ENCODE data around the gene LGALSL. TPM values are rescaled to one million over a fixed set of nuclear protein-coding genes. Genes with fewer than 3 reads are reported as not detected.

The LGALSL gene
- total RNA-seq, 4 donors from 2014 or later = 81.9 to 231 (median 169) TPM

DNA sequence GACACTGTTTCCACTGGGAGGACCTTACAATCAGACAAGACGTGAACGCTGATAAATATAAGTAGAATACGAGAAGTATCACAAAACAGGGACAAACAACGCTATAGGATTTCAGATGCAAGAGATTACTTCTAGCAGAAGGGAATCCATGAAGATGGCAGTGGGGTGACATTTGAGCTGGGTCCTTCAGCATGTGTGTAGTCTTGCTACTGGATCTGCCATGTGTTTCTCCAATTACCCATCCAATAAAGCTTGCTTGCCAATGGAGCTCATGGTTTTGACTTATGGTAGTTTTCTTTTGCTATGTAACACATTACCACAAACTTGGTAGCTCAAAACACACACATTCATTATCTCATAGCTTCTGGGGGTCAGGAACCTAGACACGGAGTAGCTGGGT, 32.8 kb upstream of the LGALSL start:
- intact Hi-C loops (cut with DNase I; ENCODE audit: low total_unique reads) = no loop called here
- TF ChIP-seq, protein P1, sequence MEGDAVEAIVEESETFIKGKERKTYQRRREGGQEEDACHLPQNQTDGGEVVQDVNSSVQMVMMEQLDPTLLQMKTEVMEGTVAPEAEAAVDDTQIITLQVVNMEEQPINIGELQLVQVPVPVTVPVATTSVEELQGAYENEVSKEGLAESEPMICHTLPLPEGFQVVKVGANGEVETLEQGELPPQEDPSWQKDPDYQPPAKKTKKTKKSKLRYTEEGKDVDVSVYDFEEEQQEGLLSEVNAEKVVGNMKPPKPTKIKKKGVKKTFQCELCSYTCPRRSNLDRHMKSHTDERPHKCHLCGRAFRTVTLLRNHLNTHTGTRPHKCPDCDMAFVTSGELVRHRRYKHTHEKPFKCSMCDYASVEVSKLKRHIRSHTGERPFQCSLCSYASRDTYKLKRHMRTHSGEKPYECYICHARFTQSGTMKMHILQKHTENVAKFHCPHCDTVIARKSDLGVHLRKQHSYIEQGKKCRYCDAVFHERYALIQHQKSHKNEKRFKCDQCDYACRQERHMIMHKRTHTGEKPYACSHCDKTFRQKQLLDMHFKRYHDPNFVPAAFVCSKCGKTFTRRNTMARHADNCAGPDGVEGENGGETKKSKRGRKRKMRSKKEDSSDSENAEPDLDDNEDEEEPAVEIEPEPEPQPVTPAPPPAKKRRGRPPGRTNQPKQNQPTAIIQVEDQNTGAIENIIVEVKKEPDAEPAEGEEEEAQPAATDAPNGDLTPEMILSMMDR (IDR thresholded peaks at IDR 0.05) = no peak
- no peak for TF ChIP-seq POLR2A (IDR thresholded peaks at IDR 0.05)
- 92 to 95% methylated on average over 5 of the region's 5 CpGs for WGBS, 2 donors
- no peak overlapping the region for H3K4me3 ChIP-seq (ENCODE audit: low read depth, poor library complexity, severe bottlenecking)
- no peak for DNase-seq (ENCODE audit: low spot score in 2 of 2)

DNA sequence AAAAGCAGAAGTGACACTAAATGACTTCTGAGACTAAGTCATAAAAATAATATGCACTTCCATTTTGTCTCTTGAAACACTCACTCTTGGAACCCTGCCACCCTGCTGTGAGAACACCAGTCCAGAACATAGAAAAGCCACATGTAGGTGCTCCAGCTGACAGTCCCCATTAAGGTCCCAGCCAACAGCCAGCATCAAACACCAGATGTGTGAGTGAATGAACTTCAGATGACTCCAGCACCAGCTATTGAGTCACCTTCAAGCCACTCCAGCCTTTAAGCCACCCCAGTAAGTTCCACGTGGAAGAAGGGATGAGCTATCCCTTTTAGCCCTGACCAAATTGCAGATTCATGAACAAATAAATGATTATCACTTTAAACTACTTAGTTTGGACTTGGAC, 31.5 kb upstream of the LGALSL start:
- intact Hi-C loops (cut with DNase I; ENCODE audit: low total_unique reads) = no loop called here
- TF ChIP-seq POLR2A (IDR thresholded peaks at IDR 0.05) = no peak
- TF ChIP-seq, protein P1 (IDR thresholded peaks at IDR 0.05) = no peak
- WGBS, 2 donors = 61 to 70% methylated on average over 1 of the region's 1 CpG
- DNase-seq (ENCODE audit: low spot score in 2 of 2) = no peak
- no peak overlapping the region for H3K4me3 ChIP-seq (ENCODE audit: low read depth, poor library complexity, severe bottlenecking)

DNA sequence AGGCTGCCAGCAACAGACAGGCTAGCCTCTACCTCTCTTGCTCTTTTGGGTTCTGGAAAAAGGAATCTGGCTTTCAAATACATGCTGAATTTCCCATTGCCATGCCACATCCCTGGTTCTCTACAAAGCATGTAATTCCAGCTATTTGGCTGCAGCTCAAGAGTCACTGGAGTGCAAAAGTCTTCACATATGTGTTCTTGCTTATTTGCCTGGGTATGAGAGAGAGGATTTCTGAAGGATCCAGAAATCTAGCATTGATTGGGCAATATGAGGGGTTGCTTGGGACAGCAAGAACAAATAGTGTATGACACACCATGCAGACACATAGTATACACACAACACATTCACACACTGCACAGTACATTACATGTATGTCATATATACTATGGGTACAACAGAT, 30.7 kb upstream of the LGALSL start:
- no peak for DNase-seq (ENCODE audit: low spot score in 2 of 2)
- H3K4me3 ChIP-seq (ENCODE audit: low read depth, poor library complexity, severe bottlenecking) = no peak overlapping the region
- intact Hi-C loops (cut with DNase I; ENCODE audit: low total_unique reads) = no loop called here
- TF ChIP-seq POLR2A (IDR thresholded peaks at IDR 0.05) = no peak
- TF ChIP-seq, protein P1 (IDR thresholded peaks at IDR 0.05) = no peak

DNA sequence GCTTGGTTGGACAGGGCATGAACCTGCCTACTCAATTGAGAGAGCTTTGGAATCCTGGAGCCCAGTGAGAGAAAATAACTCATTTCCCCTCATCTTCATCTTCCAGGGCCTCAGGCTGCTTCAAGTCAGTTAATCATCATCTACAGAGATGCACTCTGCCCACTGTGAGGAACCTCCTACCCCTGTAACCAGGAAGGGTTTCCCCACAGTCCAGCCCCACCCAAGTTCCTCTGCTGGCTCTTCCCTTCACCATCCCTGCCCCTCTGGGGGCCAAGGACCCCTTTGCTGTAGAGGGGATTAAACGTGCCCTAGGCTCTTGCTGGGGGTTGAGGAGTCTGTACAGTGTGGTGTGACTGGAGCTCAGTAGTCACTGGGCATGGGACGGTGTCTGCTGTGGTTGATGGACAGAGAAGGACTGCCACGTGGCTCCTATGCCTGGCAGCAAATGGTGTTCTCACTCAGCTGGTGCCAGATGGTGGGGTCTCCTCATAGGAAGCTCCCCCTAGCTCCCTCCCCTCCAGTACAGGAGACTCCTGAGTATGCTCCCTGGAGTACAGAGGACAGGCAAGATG, 29.5 kb upstream of the LGALSL start:
- H3K4me3 ChIP-seq (ENCODE audit: low read depth, poor library complexity, severe bottlenecking) = no peak overlapping the region
- intact Hi-C loops (cut with DNase I; ENCODE audit: low total_unique reads) = no loop called here
- WGBS, 2 donors = 89 to 93% methylated on average over 3 of the region's 3 CpGs
- TF ChIP-seq, protein P1 (IDR thresholded peaks at IDR 0.05) = no peak
- no peak for TF ChIP-seq POLR2A (IDR thresholded peaks at IDR 0.05)
- DNase-seq (ENCODE audit: low spot score in 2 of 2) = no peak

DNA sequence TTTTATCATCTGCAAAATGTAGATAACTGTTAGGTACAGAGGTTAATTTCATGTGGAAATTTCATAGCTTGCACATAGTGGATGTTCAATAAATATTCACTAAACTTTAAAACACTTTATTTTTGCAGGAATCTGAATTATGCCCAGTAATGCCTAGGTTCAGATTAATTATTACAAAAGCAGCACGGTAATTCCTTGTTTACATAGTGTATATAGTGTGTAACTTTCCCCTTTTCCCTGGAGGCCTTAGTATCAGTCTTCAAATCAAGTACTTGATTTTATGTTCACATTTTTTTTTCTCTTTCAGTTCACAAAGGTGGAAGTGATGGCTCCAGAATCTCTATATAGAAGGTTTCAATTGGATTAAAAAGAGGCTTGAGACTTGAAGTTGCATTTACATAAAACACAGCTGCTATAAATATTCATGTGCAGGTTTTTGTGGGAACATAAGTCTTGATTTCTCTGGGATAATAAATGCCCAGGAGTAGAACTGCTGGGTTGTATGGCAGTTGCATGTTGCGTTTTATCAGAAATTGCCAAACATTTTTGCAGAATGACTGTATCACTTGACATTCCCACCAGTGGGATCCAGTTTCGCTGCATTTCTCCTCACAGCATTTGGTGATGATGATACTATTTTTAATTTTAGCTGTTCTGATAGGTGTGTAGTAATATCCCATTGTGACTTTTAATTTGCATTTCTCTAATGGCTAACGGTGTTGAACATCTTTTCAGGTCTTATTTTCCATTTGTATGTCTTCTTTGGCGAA, 27.6 kb upstream of the LGALSL start:
- intact Hi-C loops (cut with DNase I; ENCODE audit: low total_unique reads) = no loop called here
- 47 to 69% methylated on average over 5 of the region's 5 CpGs for WGBS, 2 donors
- H3K4me3 ChIP-seq (ENCODE audit: low read depth, poor library complexity, severe bottlenecking) = no peak overlapping the region
- no peak for DNase-seq (ENCODE audit: low spot score in 2 of 2)
- TF ChIP-seq POLR2A (IDR thresholded peaks at IDR 0.05) = no peak
- TF ChIP-seq, protein P1 (IDR thresholded peaks at IDR 0.05) = no peak
